HFFc6 (cell line): ENCODE measurements around the gene PRDM11. TPM values are rescaled to one million over a fixed set of nuclear protein-coding genes. Genes with fewer than 3 reads are reported as not detected.

Experiments
- DNase-seq: peaks from one replicate; pipeline ENCODE4 v3.0.0-alpha.2; 2018
- H3K27ac Mint-ChIP-seq: 2 replicates; pipeline ENCODE4 v1.8.0; 2020; ENCODE audit warnings: mild to moderate bottlenecking, mixed read lengths
- H3K27me3 Mint-ChIP-seq: 2 replicates; pipeline ENCODE4 v1.8.0; 2021; ENCODE audit warnings: mild to moderate bottlenecking, moderate library complexity, mixed read lengths; ENCODE audit not compliant: insufficient read depth
- H3K36me3 Mint-ChIP-seq: 2 replicates; pipeline ENCODE4 v1.8.0; 2021; ENCODE audit warnings: low read depth, mixed read lengths
- H3K4me1 Mint-ChIP-seq: 2 replicates; pipeline ENCODE4 v1.8.0; 2020; ENCODE audit warnings: low read depth, mixed read lengths
- H3K4me3 Mint-ChIP-seq: 2 replicates; pipeline ENCODE4 v1.8.0; 2020; ENCODE audit warnings: mild to moderate bottlenecking, moderate library complexity, mixed read lengths
- H3K9me3 Mint-ChIP-seq: 2 replicates; pipeline ENCODE4 v1.8.0; 2020; ENCODE audit warnings: mild to moderate bottlenecking, mixed read lengths
- CTCF ChIP-seq: fragments of 200-600 bp; sonication (generic); IDR thresholded peaks from 2 replicates; pipeline ENCODE4 v1.5.0; 2021; ENCODE audit warnings: antibody characterized with exemption, mild to moderate bottlenecking
- total RNA-seq, 6 experiments: library from RNA; stranded (reverse); fragmentation: NEBNext Ultra II Directional; extraction: Animal tissue kit (Norgen Biotek cat#: 25700); gene quantifications; 2 replicates in 1 of 6; 3 replicates in 5 of 6; pipeline ENCODE4 v1.2.3, GENCODE V29; 2021

PRDM11 gene
- total RNA-seq, 6 experiments from 2014 or later: 2.0 to 5.6 (median 2.7) TPM

- H3K27me3 Mint-ChIP-seq: peaks cover 9% of the 10 kb centered on the region
- H3K4me1 Mint-ChIP-seq: no peaks in the 10 kb centered on the region; the same call in 1 of the 2 replicates
- no peak for TF ChIP-seq CTCF
- H3K27ac Mint-ChIP-seq: no peak overlapping the region
- no peak for DNase-seq
- no peaks in the 10 kb centered on the region; the same call in 1 of the 2 replicates for H3K36me3 Mint-ChIP-seq
- H3K4me3 Mint-ChIP-seq: no peak overlapping the region
- no peaks in the 10 kb centered on the region for H3K9me3 Mint-ChIP-seq
These were observed 38.8 kb downstream of the PRDM11 start for GRCh38 chr11:45185228-45185729.

GRCh38 chr11:45187375-45187774, 40.9 kb downstream of the PRDM11 start:
- Mint-ChIP-seq H3K4me1 (no peaks in the 10 kb centered on the region), H3K4me3 (no peak overlapping the region), H3K9me3 (no peaks in the 10 kb centered on the region), H3K27ac (no peak overlapping the region), H3K27me3 (0 out of 2 replicates have a peak, but pooled peaks cover 2% of the 10 kb centered on the region), H3K36me3 (no peaks in the 10 kb centered on the region; the same call in 1 of the 2 replicates)
- no peak for TF ChIP-seq CTCF
- DNase-seq: no peak

GRCh38 chr11:45188127-45188526, 41.7 kb downstream of the PRDM11 start:
- H3K4me3 Mint-ChIP-seq: no peak overlapping the region
- 0 out of 2 replicates have a peak, but pooled peaks cover 2% of the 10 kb centered on the region for H3K27me3 Mint-ChIP-seq
- no peak for DNase-seq
- no peaks in the 10 kb centered on the region for H3K9me3 Mint-ChIP-seq
- H3K4me1 Mint-ChIP-seq: no peaks in the 10 kb centered on the region
- no peaks in the 10 kb centered on the region; the same call in 1 of the 2 replicates for H3K36me3 Mint-ChIP-seq
- no peak for TF ChIP-seq CTCF
- no peak overlapping the region for H3K27ac Mint-ChIP-seq

GRCh38 chr11:45189230-45189629, 42.8 kb downstream of the PRDM11 start:
- 0 out of 2 replicates have a peak, but pooled peaks cover 2% of the 10 kb centered on the region for H3K27me3 Mint-ChIP-seq
- H3K9me3 Mint-ChIP-seq: no peaks in the 10 kb centered on the region

GRCh38 chr11:45193695-45194094, 47.3 kb downstream of the PRDM11 start:
- H3K27ac Mint-ChIP-seq: no peak overlapping the region
- H3K4me1 Mint-ChIP-seq: no peaks in the 10 kb centered on the region
- TF ChIP-seq CTCF: no peak
- no peaks in the 10 kb centered on the region for H3K9me3 Mint-ChIP-seq
- no peak for DNase-seq
- no peaks in the 10 kb centered on the region for H3K36me3 Mint-ChIP-seq
- peaks cover 4% of the 10 kb centered on the region; the same call in 1 of the 2 replicates for H3K27me3 Mint-ChIP-seq
- no peak overlapping the region for H3K4me3 Mint-ChIP-seq

More at GRCh38 chr11:45189230-45189629, 42.8 kb downstream of the PRDM11 start:
- no peaks in the 10 kb centered on the region for H3K4me1 Mint-ChIP-seq
- H3K4me3 Mint-ChIP-seq: no peak overlapping the region
- H3K36me3 Mint-ChIP-seq: no peaks in the 10 kb centered on the region; the same call in 1 of the 2 replicates
- no peak for TF ChIP-seq CTCF
- no peak for DNase-seq
- H3K27ac Mint-ChIP-seq: no peak overlapping the region
